Osteoblast (primary cell): ENCODE data around the gene CFAP53. TPM values are rescaled to one million over a fixed set of nuclear protein-coding genes. Genes with fewer than 3 reads are reported as not detected.

Experiments
- DNase-seq: peaks from one replicate; pipeline ENCODE4 v3.0.0; 2011; ENCODE audit warnings: low spot score, mixed read lengths; ENCODE audit not compliant: insufficient read length; ENCODE audit errors: missing footprints
- H2AFZ ChIP-seq: 2 replicates; pipeline ENCODE4 v1.6.0; 2011; ENCODE audit warnings: mild to moderate bottlenecking, low read length
- H3K27ac ChIP-seq: 2 replicates; pipeline ENCODE4 v1.5.1; 2011; ENCODE audit warnings: mild to moderate bottlenecking, low read depth, low read length, moderate library complexity
- H3K27me3 ChIP-seq: 2 replicates; pipeline ENCODE4 v1.6.0; 2012; ENCODE audit warnings: mild to moderate bottlenecking, control low read depth, inconsistent platforms, low read length, moderate library complexity; ENCODE audit not compliant: insufficient read depth
- H3K36me3 ChIP-seq: 2 replicates; pipeline ENCODE4 v1.5.1; 2011; ENCODE audit warnings: mild to moderate bottlenecking, low read length, control low read depth, moderate library complexity; ENCODE audit not compliant: insufficient read depth
- H3K4me1 ChIP-seq: 2 replicates; pipeline ENCODE4 v1.5.1; 2011; ENCODE audit warnings: mild to moderate bottlenecking, low read length, control low read depth, moderate library complexity; ENCODE audit not compliant: insufficient read depth
- H3K4me2 ChIP-seq: 2 replicates; pipeline ENCODE4 v1.6.0; 2011; ENCODE audit warnings: mild to moderate bottlenecking, low read length; ENCODE audit not compliant: insufficient read depth
- H3K4me3 ChIP-seq: fragments of 200-600 bp; sonication (generic); 3 replicates; pipeline ENCODE4 v1.5.1; 2012; ENCODE audit warnings: mild to moderate bottlenecking, low read length, inconsistent platforms; ENCODE audit not compliant: insufficient read depth
- H3K79me2 ChIP-seq: 2 replicates; pipeline ENCODE4 v1.6.0; 2012; ENCODE audit warnings: mild to moderate bottlenecking, low read length, control low read depth, inconsistent platforms; ENCODE audit not compliant: insufficient read depth
- H3K9me3 ChIP-seq: 2 replicates; pipeline ENCODE4 v1.5.1; 2011; ENCODE audit warnings: low read depth, low read length, control low read depth
- H4K20me1 ChIP-seq: 2 replicates; pipeline ENCODE4 v1.6.0; 2012; ENCODE audit warnings: mild to moderate bottlenecking, low read length, control low read depth; ENCODE audit not compliant: insufficient read depth
- total RNA-seq: library from RNA; depleted of rRNA; stranded (reverse); fragments of >200 nt; gene quantifications from 2 replicates; pipeline ENCODE4 v1.2.3, GENCODE V29; 2012
- TF ChIP-seq, protein P1 (sequence below): IDR thresholded peaks from 2 replicates; pipeline ENCODE4 v1.5.1; 2011; ENCODE audit warnings: mild to moderate bottlenecking, low read depth, low read length, moderate library complexity; ENCODE audit errors: extremely low read depth

Gene CFAP53
- total RNA-seq, 1 donor = 0.36 TPM

DNA sequence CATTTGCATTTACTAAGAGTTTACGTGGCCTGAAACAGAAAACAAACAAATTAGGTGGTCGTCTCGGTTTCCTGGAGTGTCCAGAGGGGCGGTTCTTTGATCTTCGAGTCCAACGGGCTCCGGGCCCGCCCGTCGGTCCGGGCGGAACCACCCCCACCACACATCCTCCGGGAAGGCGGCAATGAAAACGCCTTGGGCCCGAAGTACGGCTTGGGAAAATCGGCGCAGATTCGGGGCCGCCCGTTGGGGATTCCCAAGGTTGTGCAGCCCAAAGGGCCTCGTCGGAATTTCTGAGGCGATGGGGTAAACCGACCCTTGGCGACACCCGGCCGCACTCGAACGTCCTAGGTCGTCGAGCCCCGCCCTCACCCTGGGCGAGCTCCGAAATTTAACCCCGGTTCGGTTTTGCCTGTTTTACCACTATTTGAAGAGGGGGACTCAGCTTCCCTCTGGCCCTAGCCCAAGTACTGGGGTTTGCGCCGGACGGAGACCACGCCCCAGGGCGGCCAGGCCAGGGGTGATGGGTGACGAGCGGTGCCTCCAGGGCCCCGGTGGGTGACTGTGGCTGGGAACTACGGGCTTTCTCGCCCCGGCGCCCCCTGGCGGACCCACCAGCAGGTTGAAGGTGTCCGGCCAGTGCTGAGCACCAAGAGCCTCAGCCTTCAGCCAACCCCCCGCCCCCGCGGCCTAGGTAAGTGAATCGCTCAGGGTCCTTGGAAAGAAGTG, 1.9 kb upstream of the CFAP53 start:
- DNase-seq = peak; percentile 98
- no peaks in the 10 kb centered on the region for H4K20me1 ChIP-seq
- H3K79me2 ChIP-seq = no peaks in the 10 kb centered on the region
- no peaks in the 10 kb centered on the region for H3K9me3 ChIP-seq
- H3K36me3 ChIP-seq = peaks cover 37% of the 10 kb centered on the region
- TF ChIP-seq, protein P1, sequence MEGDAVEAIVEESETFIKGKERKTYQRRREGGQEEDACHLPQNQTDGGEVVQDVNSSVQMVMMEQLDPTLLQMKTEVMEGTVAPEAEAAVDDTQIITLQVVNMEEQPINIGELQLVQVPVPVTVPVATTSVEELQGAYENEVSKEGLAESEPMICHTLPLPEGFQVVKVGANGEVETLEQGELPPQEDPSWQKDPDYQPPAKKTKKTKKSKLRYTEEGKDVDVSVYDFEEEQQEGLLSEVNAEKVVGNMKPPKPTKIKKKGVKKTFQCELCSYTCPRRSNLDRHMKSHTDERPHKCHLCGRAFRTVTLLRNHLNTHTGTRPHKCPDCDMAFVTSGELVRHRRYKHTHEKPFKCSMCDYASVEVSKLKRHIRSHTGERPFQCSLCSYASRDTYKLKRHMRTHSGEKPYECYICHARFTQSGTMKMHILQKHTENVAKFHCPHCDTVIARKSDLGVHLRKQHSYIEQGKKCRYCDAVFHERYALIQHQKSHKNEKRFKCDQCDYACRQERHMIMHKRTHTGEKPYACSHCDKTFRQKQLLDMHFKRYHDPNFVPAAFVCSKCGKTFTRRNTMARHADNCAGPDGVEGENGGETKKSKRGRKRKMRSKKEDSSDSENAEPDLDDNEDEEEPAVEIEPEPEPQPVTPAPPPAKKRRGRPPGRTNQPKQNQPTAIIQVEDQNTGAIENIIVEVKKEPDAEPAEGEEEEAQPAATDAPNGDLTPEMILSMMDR = peak; percentile 76
- peak overlapping the region; percentile 69 for H3K27ac ChIP-seq
- H3K27me3 ChIP-seq = no peaks in the 10 kb centered on the region
- peaks cover 13% of the 10 kb centered on the region for H3K4me1 ChIP-seq
- H3K4me3 ChIP-seq = peak overlapping the region; percentile 79
- H2AFZ ChIP-seq = peak overlapping the region; percentile 91
- peak overlapping the region; percentile 76 for H3K4me2 ChIP-seq

DNA sequence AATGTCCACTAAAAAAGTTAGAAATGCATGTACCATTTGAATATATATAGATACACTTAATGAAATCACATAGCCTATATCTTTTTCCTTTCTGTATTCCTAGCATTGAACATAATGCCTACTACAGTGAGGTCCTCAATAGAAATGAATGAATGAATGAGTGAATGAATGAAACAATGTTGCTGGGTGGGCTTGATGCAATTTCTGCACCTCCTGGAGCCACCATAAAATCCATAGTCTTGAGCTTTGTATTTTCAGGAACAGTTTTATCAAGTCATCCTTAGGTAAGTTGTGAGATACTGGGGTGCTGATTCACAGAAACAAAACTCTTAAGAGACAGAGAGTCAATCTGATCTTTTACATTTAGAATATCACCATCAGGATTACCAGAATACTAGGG, 3.3 kb downstream of the CFAP53 start:
- DNase-seq = no peak
- Histone ChIP-seq H3K9me3 (no peaks in the 10 kb centered on the region), H3K27ac (no peak overlapping the region), H3K27me3 (no peaks in the 10 kb centered on the region), H2AFZ (no peak overlapping the region), H3K4me1 (peaks cover 13% of the 10 kb centered on the region), H3K4me3 (no peak overlapping the region), H3K4me2 (no peak overlapping the region), H3K36me3 (no peaks in the 10 kb centered on the region), H3K79me2 (no peaks in the 10 kb centered on the region), H4K20me1 (no peaks in the 10 kb centered on the region)
- TF ChIP-seq, protein P1 = no peak

DNA sequence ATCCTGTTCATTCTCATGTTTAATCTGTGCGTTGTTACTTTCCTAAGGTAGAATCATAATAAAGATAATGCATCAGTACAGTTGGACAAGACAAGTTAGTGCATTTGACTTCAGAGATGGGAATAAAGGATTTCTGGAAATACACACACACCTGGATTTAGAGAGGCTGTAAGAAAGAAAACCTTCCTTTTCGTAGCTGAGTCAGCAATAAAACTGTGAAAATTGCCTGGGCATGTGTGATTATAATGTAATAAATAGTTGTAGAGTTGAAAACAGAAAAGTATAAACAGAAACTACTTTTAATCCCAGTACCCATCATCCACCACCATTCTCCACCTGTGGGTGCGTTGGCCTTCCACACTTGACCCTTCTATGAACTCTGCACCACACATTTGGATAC, 15.4 kb downstream of the CFAP53 start:
- H3K27ac ChIP-seq = no peak overlapping the region
- no peak overlapping the region for H3K4me3 ChIP-seq
- no peaks in the 10 kb centered on the region for H3K36me3 ChIP-seq
- DNase-seq = no peak
- no peaks in the 10 kb centered on the region for H4K20me1 ChIP-seq
- no peak overlapping the region for H2AFZ ChIP-seq
- no peaks in the 10 kb centered on the region for H3K4me1 ChIP-seq
- no peak overlapping the region for H3K4me2 ChIP-seq
- H3K27me3 ChIP-seq = no peaks in the 10 kb centered on the region
- TF ChIP-seq, protein P1 = no peak
- H3K79me2 ChIP-seq = no peaks in the 10 kb centered on the region
- H3K9me3 ChIP-seq = no peaks in the 10 kb centered on the region

DNA sequence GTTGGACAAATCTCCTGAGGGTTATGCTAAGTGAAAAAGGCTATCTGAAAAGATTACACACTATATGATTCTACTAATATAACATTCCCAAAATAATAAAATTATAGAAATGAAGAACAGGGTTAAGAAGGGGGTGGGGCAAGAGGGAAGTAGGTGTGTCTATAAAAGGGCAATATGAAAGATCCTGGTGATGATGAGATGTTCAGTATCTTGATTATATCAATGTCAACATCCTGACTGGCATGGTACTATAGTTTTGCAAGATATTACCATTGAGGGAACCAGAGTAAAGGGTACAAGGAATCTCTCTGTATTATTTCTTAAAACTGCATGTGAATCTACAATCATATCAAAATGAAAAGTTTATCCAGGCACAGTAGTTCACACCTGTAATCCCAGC, 16.7 kb downstream of the CFAP53 start:
- Histone ChIP-seq H4K20me1 (no peaks in the 10 kb centered on the region), H3K4me3 (no peak overlapping the region), H3K27me3 (no peaks in the 10 kb centered on the region), H3K4me1 (no peaks in the 10 kb centered on the region), H3K4me2 (no peak overlapping the region), H3K36me3 (no peaks in the 10 kb centered on the region), H3K79me2 (no peaks in the 10 kb centered on the region), H3K9me3 (no peaks in the 10 kb centered on the region), H2AFZ (no peak overlapping the region), H3K27ac (no peak overlapping the region)
- DNase-seq = no peak
- TF ChIP-seq, protein P1 = no peak
